ENCODE results near the gene ADNP2. TPM values are rescaled to one million over a fixed set of nuclear protein-coding genes. Genes with fewer than 3 reads are reported as not detected.

ADNP2 gene
- total RNA-seq, 4 donors from 2014 or later = 17.1 to 18.9 (median 17.3) TPM

DNA sequence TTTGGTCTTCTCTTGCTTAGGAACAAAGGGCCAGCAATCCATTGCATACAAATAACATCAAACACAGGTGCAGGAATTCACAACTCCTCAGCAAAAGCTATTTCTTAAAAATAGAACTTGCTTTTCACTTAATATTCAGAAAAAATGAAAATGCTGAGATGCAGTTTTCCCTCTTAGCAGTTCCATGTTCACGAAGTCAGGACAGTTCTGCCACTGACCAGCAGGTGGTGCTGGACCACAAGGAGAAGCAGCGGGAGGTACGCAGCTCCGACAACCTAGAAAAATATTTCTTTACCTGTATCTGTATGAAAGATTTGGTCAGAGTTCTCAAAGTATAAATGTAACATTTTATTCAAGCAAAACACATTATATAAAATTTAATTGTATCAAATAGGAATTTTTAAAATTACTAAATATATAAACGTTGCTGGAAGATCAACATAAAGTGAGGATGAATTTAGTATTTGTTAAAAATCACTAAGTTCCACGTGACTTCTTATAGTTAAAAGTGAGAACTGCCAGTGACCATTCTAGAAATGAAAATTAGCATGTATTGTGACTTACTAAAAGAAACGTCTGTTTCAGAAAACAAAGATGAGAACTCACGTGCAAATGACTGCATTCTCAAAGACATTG, 48.8 kb downstream of the ADNP2 start:
- DNase-seq (ENCODE audit: extremely low spot score) = no peak
- peaks cover 0 to 5% (median 2%) of the 10 kb centered on the region in 4 donors for H3K36me3 ChIP-seq
- TF ChIP-seq POLR2A (IDR thresholded peaks at IDR 0.05; ENCODE audit: low read depth) (no peak), POLR2AphosphoS5 (IDR thresholded peaks at IDR 0.05) (peak in 1 of 2 donors; percentile 42), CTCF (IDR thresholded peaks at IDR 0.05) (peak in 2 of 3 experiments; percentile 94 to 96), EP300 (IDR thresholded peaks at IDR 0.05) (no peak)
- no peak overlapping the region for H3K27ac ChIP-seq (replicated peaks in 1 of 4)
- H3K9me3 ChIP-seq = no peaks in the 10 kb centered on the region
- WGBS = 37% methylated on average over 8 of the region's 8 CpGs
- intact Hi-C loops (cut with DNase I) = no loop called here
- H3K27me3 ChIP-seq = peaks cover 0 to 9% (median 0%) of the 10 kb centered on the region in 4 donors
- no peak overlapping the region for H3K4me3 ChIP-seq
- H3K4me1 ChIP-seq = peaks cover 0 to 17% (median 9%) of the 10 kb centered on the region in 4 donors

GRCh38 chr18:80158365-80158764, 49.3 kb downstream of the ADNP2 start:
- no peaks in the 10 kb centered on the region for H3K9me3 ChIP-seq
- H3K4me1 ChIP-seq = peaks cover 0 to 17% (median 9%) of the 10 kb centered on the region in 4 donors
- intact Hi-C loops (cut with DNase I) = no loop called here
- WGBS = 74% methylated on average over 2 of the region's 5 CpGs
- peaks cover 0 to 9% (median 0%) of the 10 kb centered on the region in 4 donors for H3K27me3 ChIP-seq
- H3K36me3 ChIP-seq = peaks cover 0 to 5% (median 2%) of the 10 kb centered on the region in 4 donors
- H3K27ac ChIP-seq (replicated peaks in 1 of 4) = no peak overlapping the region
- no peak for DNase-seq (ENCODE audit: extremely low spot score)
- no peak for TF ChIP-seq POLR2AphosphoS5 (IDR thresholded peaks at IDR 0.05)
- no peak for TF ChIP-seq CTCF (IDR thresholded peaks at IDR 0.05)
- TF ChIP-seq EP300 (IDR thresholded peaks at IDR 0.05) = no peak
- TF ChIP-seq POLR2A (IDR thresholded peaks at IDR 0.05; ENCODE audit: low read depth) = no peak
- H3K4me3 ChIP-seq = no peak overlapping the region

DNA sequence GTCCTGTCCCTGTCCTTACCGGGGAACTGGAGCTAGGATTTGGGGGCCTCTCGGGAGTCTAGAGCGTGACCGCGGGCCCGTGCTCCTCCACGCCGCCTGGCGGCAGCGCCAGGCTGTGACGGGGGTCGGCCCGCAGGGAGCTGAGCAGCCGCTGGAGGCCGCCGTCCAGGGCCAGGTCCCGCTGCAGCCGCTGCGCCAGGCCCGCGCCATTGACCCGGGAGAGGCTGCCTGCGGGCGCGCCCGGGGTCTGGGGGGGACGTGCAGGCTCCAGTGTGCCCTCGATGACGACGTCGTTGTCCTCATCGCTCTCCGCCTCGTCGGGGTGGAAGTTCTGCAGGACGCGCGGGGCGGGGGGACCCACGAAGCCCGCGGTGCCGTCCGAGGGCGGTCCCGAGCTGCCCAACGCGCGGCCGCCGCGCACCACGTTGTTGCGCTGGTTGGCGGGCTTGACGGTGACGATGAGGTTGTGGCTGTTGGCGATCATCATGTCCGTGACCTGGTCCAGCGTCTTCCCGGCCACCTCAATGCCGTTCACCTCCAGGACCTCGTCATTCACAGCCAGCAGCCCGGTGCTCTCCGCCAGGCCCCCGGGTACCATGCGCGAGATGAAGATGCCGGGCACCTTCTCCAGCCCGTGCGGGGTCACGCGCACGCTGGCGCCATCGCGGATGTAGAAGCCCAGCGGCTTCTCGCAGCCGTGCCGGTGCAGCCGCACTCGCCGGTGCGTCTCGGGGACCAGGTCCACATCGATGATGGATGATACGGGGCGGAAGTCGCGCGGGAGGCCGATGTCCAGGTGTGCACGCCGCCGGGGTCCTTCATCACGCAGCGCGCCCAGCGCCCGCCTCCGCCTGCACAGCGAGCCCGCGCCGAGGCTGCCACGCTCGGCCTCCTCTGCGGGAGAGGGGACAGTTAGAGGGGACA, 50.9 kb downstream of the ADNP2 start:
- peak overlapping the region; percentile 25 to 39 (median 32) for H3K4me3 ChIP-seq
- no peak for DNase-seq (ENCODE audit: extremely low spot score)
- H3K27ac ChIP-seq (replicated peaks in 1 of 4) = no peak overlapping the region
- intact Hi-C loops (cut with DNase I) = no loop called here
- TF ChIP-seq POLR2A (IDR thresholded peaks at IDR 0.05; ENCODE audit: low read depth) (no peak), CTCF (IDR thresholded peaks at IDR 0.05) (peak; percentile 46 to 75 (median 52))
- peaks cover 0 to 9% (median 0%) of the 10 kb centered on the region in 4 donors for H3K27me3 ChIP-seq
- H3K9me3 ChIP-seq = peaks cover 0 to 4% (median 2%) of the 10 kb centered on the region in 4 donors
- peaks cover 0 to 5% (median 2%) of the 10 kb centered on the region in 4 donors for H3K36me3 ChIP-seq
- WGBS = 69% methylated on average over 55 of the region's 109 CpGs
- peaks cover 0 to 17% (median 9%) of the 10 kb centered on the region in 4 donors for H3K4me1 ChIP-seq

GRCh38 chr18:80161781-80162417, 52.8 kb downstream of the ADNP2 start:
- peaks cover 0 to 5% (median 2%) of the 10 kb centered on the region in 4 donors for H3K36me3 ChIP-seq
- no peak overlapping the region for H3K4me3 ChIP-seq
- 76% methylated on average over 7 of the region's 7 CpGs for WGBS
- TF ChIP-seq EP300 (IDR thresholded peaks at IDR 0.05) = no peak
- TF ChIP-seq CTCF (IDR thresholded peaks at IDR 0.05) = no peak
- TF ChIP-seq POLR2A (IDR thresholded peaks at IDR 0.05; ENCODE audit: low read depth) = no peak
- H3K9me3 ChIP-seq = peaks cover 0 to 6% (median 2%) of the 10 kb centered on the region in 4 donors
- H3K4me1 ChIP-seq = peaks cover 0 to 17% (median 9%) of the 10 kb centered on the region in 4 donors
- intact Hi-C loops (cut with DNase I) = no loop called here
- DNase-seq (ENCODE audit: extremely low spot score) = no peak
- peaks cover 0 to 9% (median 0%) of the 10 kb centered on the region in 4 donors for H3K27me3 ChIP-seq
- no peak overlapping the region for H3K27ac ChIP-seq (replicated peaks in 1 of 4)

Data from esophagus muscularis mucosa (tissue), 4 donors.